Endothelial cell of umbilical vein (primary cell): Measurements from ENCODE around the gene CIBAR2. TPM values are rescaled to one million over a fixed set of nuclear protein-coding genes. Genes with fewer than 3 reads are reported as not detected.

ENCODE experiments used
- BruUV-seq: library from RNA; stranded (reverse); fragments of 400-500 nt; replicated peaks from 2 replicates; lab custom pipeline; 2021; lab: Mats Ljungman, UMichigan
- CTCF ChIA-PET: fragments of 300-600, 350-600 bp; sonication (Branson Sonifier 250); formaldehyde crosslinking; loops from one replicate; lab custom pipeline; 2021; ENCODE audit warnings: antibody characterized with exemption, inconsistent platforms; lab: Charles Lee
- POLR2A ChIA-PET: fragments of 300-600, 350-600 bp; sonication (Branson Sonifier 250); formaldehyde crosslinking; loops from one replicate; lab custom pipeline; 2021; ENCODE audit warnings: antibody characterized with exemption, inconsistent platforms; lab: Charles Lee
- DNase-seq: peaks from one replicate; pipeline ENCODE4 v3.0.0-alpha.2; 2011; ENCODE audit warnings: low read depth, low spot score
- FAIRE-seq: peaks from 2 replicates; lab custom pipeline; 2011; peaks lifted over from hg19 to GRCh38; lab: Jason Lieb, UNC
- H2AFZ ChIP-seq: 2 replicates; pipeline ENCODE4 v1.6.0; 2012; ENCODE audit warnings: low read depth, low read length, control low read depth, inconsistent platforms
- H3K27ac ChIP-seq: 2 replicates; pipeline ENCODE4 v1.5.1; 2011; ENCODE audit warnings: low read depth, mild to moderate bottlenecking, control low read depth, low read length, moderate library complexity; ENCODE audit not compliant: insufficient read depth
- H3K27me3 ChIP-seq, 2 experiments: 2 replicates each; pipeline versions ENCODE4 v1.6.0 to v1.6.1; 2011; ENCODE audit warnings: low read length in 2 of 2, mixed read lengths in 1 of 2; ENCODE audit not compliant: control insufficient read depth in 2 of 2, insufficient read depth in 2 of 2
- H3K36me3 ChIP-seq, 2 experiments: 2 replicates in 1 of 2; 3 replicates in 1 of 2; pipeline ENCODE4 v1.5.1; 2011; ENCODE audit warnings: low read length in 2 of 2, mild to moderate bottlenecking in 1 of 2, moderate library complexity in 1 of 2; ENCODE audit not compliant: control insufficient read depth in 2 of 2, insufficient read depth in 2 of 2; ENCODE audit errors: extremely low read depth in 1 of 2
- H3K4me1 ChIP-seq: 3 replicates; pipeline ENCODE4 v1.5.1; 2011; ENCODE audit warnings: mild to moderate bottlenecking, low read length; ENCODE audit not compliant: control insufficient read depth, insufficient read depth; ENCODE audit errors: extremely low read depth
- H3K4me2 ChIP-seq: 2 replicates; pipeline ENCODE4 v1.6.1; 2011; ENCODE audit warnings: low read length, control low read depth, mixed read lengths; ENCODE audit not compliant: insufficient read depth
- H3K4me3 ChIP-seq, 3 experiments: fragments of 200-600 bp in 1 of 3; sonication (generic), shearing (Covaris generic) in 1 of 3; replicated peaks in 1 of 3; 2 replicates each; pipeline ENCODE4 v1.5.1; 2011 to 2016; ENCODE audit warnings: control low read depth in 3 of 3, low read length in 3 of 3, mild to moderate bottlenecking in 2 of 3, inconsistent platforms in 1 of 3, low read depth in 1 of 3, moderate library complexity in 1 of 3; ENCODE audit not compliant: insufficient read depth in 1 of 3
- H3K79me2 ChIP-seq: 2 replicates; pipeline ENCODE4 v1.6.0; 2012; ENCODE audit warnings: low read length, inconsistent platforms; ENCODE audit not compliant: control insufficient read depth, insufficient read depth
- H3K9ac ChIP-seq: replicated peaks from 2 replicates; pipeline ENCODE3; 2011; ENCODE audit warnings: low read length, control low read depth; ENCODE audit not compliant: insufficient read depth; ENCODE audit errors: extremely low read depth
- H3K9me1 ChIP-seq: replicated peaks from 3 replicates; pipeline ENCODE4 v1.6.0; 2011; ENCODE audit warnings: mild to moderate bottlenecking, low read length; ENCODE audit not compliant: control insufficient read depth, insufficient read depth; ENCODE audit errors: extremely low read depth
- H3K9me3 ChIP-seq: replicated peaks from 2 replicates; pipeline ENCODE4 v1.5.1; 2012; ENCODE audit warnings: low read length, inconsistent platforms; ENCODE audit not compliant: control insufficient read depth, insufficient read depth
- H4K20me1 ChIP-seq: replicated peaks from 2 replicates; pipeline ENCODE3; 2011; ENCODE audit warnings: mild to moderate bottlenecking, low read length; ENCODE audit not compliant: control insufficient read depth, insufficient read depth; ENCODE audit errors: extremely low read depth
- EZH2 ChIP-seq: IDR thresholded peaks from 2 replicates; pipeline ENCODE4 v1.6.1; 2012; ENCODE audit warnings: borderline replicate concordance, low read depth, mild to moderate bottlenecking, moderate library complexity, low read length, inconsistent platforms; ENCODE audit not compliant: severe bottlenecking
- GATA2 ChIP-seq: IDR thresholded peaks from 2 replicates; pipeline ENCODE4 v1.7.0; 2011; ENCODE audit warnings: low read depth, mild to moderate bottlenecking, moderate library complexity, mixed read lengths, low read length; ENCODE audit not compliant: insufficient read length, insufficient read depth
- JUN ChIP-seq: IDR thresholded peaks from 2 replicates; pipeline ENCODE4 v1.6.1; 2011; ENCODE audit warnings: borderline replicate concordance, low read depth; ENCODE audit not compliant: insufficient read length, insufficient read depth
- MAX ChIP-seq: IDR thresholded peaks from 2 replicates; pipeline ENCODE4 v1.6.1; 2011; ENCODE audit not compliant: insufficient read depth, insufficient read length
- MYC ChIP-seq: IDR thresholded peaks from one replicate; pipeline ENCODE4 v1.6.1; 2011; ENCODE audit warnings: mild to moderate bottlenecking, low read depth, low read length
- dilution Hi-C: fragments of 300-500 bp; cut with MboI; formaldehyde crosslinking; loops from one replicate; pipeline ENCODE4 v1.15.0; 2019; ENCODE audit warnings: low sequenced_read_pairs; ENCODE audit not compliant: extremely low pct_ligation_motif_present
- intact Hi-C: fragments of 100-400 bp; cut with micrococcal nuclease; formaldehyde crosslinking; loops from one replicate; pipeline ENCODE4 v1.10.0; 2022
- polyA plus RNA-seq, 4 experiments: library from polyadenylated mRNA; depleted of rRNA in 3 of 4; stranded (reverse) in 3 of 4; unstranded in 1 of 4; fragments of >200 nt; gene quantifications; 2 replicates each; pipeline versions ENCODE4 v1.2.1 to v1.2.3, GENCODE V29; 2011 to 2012; ENCODE audit warnings: missing spikeins in 1 of 4
- total RNA-seq: library from RNA; stranded (reverse); gene quantifications from 2 replicates; pipeline ENCODE4 v1.2.3, GENCODE V29; 2021
- TF ChIP-seq, protein P1 (sequence below), 2 donors: IDR thresholded peaks; 1 replicate in 1 of 2; 2 replicates in 1 of 2; pipeline ENCODE4 v1.5.1; 2011; ENCODE audit warnings: low read length in 2 of 2, mild to moderate bottlenecking in 2 of 2, moderate library complexity in 2 of 2, control low read depth in 1 of 2, inconsistent platforms in 1 of 2, low read depth in 1 of 2; ENCODE audit not compliant: insufficient read depth in 1 of 2; ENCODE audit errors: extremely low read depth in 1 of 2

The CIBAR2 gene
- total and polyA plus RNA-seq, 2 donors (not counting 3 experiments of a cell fraction or from before 2014, with no cell fraction given): 0.07 TPM; not detected in 1

DNA sequence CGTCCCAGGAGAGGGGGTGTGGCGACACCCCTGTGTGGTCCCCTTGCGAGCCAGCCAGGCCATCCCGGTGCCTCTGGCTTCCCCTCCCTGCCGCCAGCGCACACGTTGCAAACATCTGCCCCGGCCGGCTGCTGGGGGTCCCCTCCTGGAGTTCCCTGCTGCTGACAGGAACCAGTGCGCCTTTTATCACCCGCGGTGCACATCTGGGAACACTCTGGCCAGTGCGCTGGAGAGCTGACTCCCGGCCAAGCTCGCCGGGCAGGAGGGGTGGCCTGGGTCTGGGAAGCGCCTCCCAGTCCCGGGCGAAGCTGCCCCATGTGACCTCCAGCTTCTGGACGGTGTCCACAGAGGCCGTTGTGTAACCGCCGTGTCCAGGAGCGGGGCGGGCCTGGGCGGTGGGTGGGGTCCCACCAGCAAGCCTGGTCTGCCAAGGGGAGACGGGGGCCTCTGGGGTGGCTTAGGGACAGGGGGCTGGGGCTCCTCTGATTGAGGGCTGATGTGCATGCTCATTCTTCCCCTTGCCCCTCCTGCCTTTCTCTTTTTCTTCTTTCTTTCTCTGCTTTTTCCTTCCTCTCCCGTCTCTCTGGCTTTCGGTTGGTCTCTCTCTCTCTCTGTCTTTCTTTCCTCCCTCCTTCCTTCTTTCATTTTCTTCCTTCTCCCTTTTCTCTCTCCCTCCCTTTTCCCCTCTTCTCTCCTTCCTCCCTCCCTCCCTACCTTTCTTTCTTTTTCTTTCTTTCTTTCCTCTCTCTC is 25.2 kb upstream of the CIBAR2 start:
- peak overlapping the region; percentile 41 for H3K4me2 ChIP-seq
- H3K9me3 ChIP-seq: no peaks in the 10 kb centered on the region
- no peaks in the 10 kb centered on the region for H4K20me1 ChIP-seq
- peak; percentile 65 for DNase-seq
- H3K9me1 ChIP-seq: no peaks in the 10 kb centered on the region
- POLR2A ChIA-PET: no interaction called here
- BruUV-seq: no TSS peak
- TF ChIP-seq MAX (peak; percentile 57), JUN (no peak), MYC (no peak), EZH2 (no peak), GATA2 (no peak)
- TF ChIP-seq, protein P1, sequence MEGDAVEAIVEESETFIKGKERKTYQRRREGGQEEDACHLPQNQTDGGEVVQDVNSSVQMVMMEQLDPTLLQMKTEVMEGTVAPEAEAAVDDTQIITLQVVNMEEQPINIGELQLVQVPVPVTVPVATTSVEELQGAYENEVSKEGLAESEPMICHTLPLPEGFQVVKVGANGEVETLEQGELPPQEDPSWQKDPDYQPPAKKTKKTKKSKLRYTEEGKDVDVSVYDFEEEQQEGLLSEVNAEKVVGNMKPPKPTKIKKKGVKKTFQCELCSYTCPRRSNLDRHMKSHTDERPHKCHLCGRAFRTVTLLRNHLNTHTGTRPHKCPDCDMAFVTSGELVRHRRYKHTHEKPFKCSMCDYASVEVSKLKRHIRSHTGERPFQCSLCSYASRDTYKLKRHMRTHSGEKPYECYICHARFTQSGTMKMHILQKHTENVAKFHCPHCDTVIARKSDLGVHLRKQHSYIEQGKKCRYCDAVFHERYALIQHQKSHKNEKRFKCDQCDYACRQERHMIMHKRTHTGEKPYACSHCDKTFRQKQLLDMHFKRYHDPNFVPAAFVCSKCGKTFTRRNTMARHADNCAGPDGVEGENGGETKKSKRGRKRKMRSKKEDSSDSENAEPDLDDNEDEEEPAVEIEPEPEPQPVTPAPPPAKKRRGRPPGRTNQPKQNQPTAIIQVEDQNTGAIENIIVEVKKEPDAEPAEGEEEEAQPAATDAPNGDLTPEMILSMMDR (IDR thresholded peaks at IDR 0.05; ENCODE audit: extremely low read depth in 1 of 2, insufficient read depth in 1 of 2, low read depth in 1 of 2, low read length in 2 of 2): no peak
- CTCF ChIA-PET: interaction anchor here (1.7 to 2.4 kb wide), 2 partner anchors 23 to 35 kb away, joined by 7 to 9 read pairs; no protein-coding TSS in a partner anchor
- FAIRE-seq: peak; percentile 60
- H3K4me3 ChIP-seq: no peak overlapping the region
- no peaks in the 10 kb centered on the region for H3K36me3 ChIP-seq
- peaks cover 29% of the 10 kb centered on the region for H3K4me1 ChIP-seq
- dilution Hi-C loops (no loop called here), intact Hi-C loops (no loop called here)
- no peak overlapping the region for H3K9ac ChIP-seq
- H3K27ac ChIP-seq: no peak overlapping the region
- H2AFZ ChIP-seq: peak overlapping the region; percentile 83
- no peaks in the 10 kb centered on the region for H3K79me2 ChIP-seq
- H3K27me3 ChIP-seq: no peaks in the 10 kb centered on the region
